HG03025 (cell line): ENCODE results near the gene PDCD7.
"Not testable (repeated sequence)": the region's sequence is repeated elsewhere in the genome, so short reads cannot be mapped to it uniquely, and the experiment has no call there.

ENCODE experiments used
- ATAC-seq: cut with Tn5 transposase; IDR thresholded peaks from one replicate; pipeline ENCODE4 v1.9.1; 2021; ENCODE audit warnings: mild to moderate bottlenecking, moderate library complexity; ENCODE audit not compliant: unreplicated experiment, low FRiP score

Gene PDCD7

GRCh38 chr15:65076486-65077290, 56.9 kb downstream of the PDCD7 start, which contains the start of gene KBTBD13:
KBTBD13 (plus strand) TSS chr15:65076746; CDS start chr15:65076816, 70 bp downstream.
- no peak for ATAC-seq

GRCh38 chr15:65075607-65076395, 57.8 kb downstream of the PDCD7 start:
- not testable (repeated sequence) for ATAC-seq

DNA sequence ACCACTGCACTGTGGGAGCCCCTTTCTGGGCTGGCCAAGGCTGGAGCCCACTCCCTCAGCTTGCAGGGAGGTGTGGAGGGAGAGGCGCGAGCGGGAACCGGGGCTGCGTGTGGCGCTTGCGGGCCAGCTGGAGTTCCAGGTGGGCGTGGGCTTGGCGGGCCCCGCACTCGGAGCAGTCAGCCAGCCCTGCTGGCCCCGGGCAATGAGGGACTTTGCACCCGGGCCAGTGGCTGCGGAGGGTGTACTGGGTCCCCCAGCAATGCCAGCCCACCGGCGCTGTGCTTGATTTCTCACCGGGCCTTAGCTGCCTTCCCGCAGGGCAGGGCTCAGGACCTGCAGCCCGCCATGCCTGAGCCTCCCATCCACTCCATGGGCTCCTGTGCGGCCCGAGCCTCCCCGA, 58.7 kb downstream of the PDCD7 start:
- not testable (repeated sequence) for ATAC-seq

DNA sequence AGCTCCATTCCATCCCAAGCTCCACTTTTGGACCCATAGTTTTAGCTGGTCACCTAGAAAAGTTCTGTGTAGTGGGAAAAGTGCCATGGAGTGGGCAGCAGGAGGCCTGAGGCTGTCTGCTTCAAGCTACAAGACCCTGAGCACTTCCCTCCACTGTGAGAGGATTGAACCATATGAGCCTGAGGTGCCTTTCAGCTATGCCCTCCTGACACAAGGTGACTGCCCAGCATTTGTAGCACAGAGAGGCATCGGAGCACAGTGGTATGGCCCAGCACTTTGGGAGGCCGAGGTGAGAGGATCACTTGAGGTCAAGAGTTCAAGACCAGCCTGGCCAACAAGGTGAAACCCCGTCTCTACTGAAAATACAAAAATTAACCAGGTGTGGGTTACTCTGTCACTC, 61.0 kb downstream of the PDCD7 start:
- ATAC-seq = no peak

DNA sequence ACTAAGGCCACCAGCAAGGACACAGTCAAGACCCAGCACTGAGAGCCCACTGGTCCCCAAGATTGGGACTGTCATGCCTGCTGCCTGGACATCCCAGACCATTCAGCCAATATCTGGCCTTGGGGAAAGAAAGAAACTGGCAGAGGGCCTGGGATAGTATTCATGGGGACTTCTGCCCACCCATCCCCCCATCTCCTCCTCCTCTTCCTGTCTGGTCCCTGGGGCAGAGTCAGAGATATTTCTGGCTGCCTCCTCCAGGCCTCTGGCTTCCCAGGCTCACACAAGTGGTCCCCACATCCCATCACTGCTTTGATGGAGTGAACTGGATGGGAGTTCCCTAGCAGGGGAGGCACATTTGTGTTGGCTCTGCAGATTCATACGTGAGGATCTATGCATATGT, 61.6 kb downstream of the PDCD7 start:
- ATAC-seq = no peak

DNA sequence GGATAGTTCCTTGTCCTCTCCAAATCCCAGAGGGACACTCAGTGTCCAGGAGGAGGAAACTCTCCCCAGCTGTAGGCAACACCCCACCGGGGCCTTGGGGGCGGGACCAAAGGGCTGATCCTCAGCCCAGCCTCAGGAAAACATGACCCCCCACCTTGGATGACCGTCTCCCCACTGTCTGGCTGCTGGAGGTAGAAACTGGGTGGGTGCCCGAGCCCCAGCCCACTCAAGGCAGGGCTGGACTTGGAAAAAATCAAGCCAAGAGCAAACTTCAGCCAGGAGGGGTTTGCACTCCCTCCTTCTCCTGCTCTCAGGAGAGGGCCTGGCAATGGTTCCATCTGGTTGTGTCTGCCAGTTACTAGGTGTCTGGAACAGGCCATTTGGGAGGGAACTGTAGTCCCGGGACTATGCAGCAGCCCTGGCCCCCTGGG, 62.2 kb downstream of the PDCD7 start:
- no peak for ATAC-seq

GRCh38 chr15:65069779-65070546, 63.6 kb downstream of the PDCD7 start:
- ATAC-seq = no peak

- no peak for ATAC-seq
Measured at GRCh38 chr15:65069179-65069578, 64.4 kb downstream of the PDCD7 start.

- no peak for ATAC-seq
Measured at GRCh38 chr15:65068403-65068788, 65.2 kb downstream of the PDCD7 start.

GRCh38 chr15:65067645-65068402, 65.8 kb downstream of the PDCD7 start, which contains the start of gene RASL12:
RASL12 (minus strand) TSS chr15:65067991; CDS start chr15:65067835, 156 bp downstream.
- no peak for ATAC-seq
